Hematopoietic multipotent progenitor cell (in vitro differentiated cells): Measurements from ENCODE around the gene NVL. TPM values are rescaled to one million over a fixed set of nuclear protein-coding genes. Genes with fewer than 3 reads are reported as not detected.
A peak's percentile ranks its signal among the peaks of the same experiment; 100 is the strongest.

Experiments used
- DNase-seq, 3 donors: peaks; one replicate each; pipeline ENCODE4 v3.0.0-alpha.2; 2011 to 2015; ENCODE audit warnings: low read depth in 2 of 3, low spot score in 2 of 3
- total RNA-seq: library from RNA; depleted of rRNA; stranded (reverse); fragments of >200 nt; gene quantifications from one replicate; pipeline ENCODE4 v1.2.3, GENCODE V29; 2012

NVL gene
- total RNA-seq, 1 donor, result 10.2 TPM

DNA sequence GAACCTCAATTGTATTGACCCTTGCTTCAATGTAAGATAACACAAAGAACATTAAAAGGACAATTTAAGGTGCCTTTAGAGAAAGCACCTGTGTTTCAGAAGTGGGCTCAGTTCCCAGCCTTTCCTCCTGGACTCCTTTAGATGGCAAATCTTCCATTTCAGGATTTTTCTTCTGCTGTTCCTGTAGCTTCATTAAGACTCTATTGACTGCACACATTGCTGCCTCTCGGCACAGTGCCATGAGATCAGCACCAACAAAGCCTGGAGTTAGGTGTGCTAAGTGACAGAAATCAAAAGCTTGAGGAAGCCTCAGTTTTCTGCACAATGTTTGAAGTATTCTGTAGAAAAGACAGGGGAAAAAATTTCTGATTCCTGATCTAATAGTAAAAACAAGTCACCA, 40.6 kb downstream of the NVL start:
- DNase-seq, result no peak

DNA sequence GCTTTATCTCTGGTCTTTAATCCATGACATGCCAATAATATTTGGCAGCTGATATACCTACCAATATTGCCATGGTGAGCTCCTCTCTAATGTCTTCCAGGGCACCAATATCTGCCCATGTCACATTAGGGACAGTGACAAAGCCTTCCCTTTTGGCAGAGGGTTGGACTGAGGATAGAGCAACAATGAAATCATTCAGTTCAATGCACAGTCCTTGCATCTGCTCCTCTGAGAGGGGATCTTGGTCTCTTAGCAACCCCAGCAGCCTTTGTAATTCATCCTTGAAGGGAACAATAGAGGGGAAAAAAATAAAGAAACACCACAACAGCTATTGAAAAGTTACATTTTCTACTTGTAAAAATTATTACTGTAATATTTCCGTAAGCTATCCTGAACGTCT, 42.3 kb downstream of the NVL start:
- DNase-seq, result no peak

DNA sequence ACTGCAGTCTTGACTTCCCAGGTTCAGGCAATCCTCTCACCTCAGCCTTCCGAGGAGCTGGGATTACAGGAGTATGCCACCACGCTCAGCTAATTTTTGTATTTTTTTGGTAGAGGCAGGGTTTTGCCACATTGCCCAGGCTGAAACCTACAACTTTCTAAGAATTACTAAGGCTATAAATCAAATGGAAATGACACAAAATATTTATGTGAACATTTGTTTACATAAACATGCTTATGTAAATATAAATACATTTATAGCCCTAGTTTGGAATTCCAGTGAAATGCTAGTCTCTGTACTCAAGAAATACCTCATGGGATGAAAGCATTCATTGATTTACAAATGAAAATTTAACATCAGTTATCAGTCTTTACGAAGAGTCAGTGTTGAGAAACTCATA, 47.8 kb downstream of the NVL start:
- no peak for DNase-seq

DNA sequence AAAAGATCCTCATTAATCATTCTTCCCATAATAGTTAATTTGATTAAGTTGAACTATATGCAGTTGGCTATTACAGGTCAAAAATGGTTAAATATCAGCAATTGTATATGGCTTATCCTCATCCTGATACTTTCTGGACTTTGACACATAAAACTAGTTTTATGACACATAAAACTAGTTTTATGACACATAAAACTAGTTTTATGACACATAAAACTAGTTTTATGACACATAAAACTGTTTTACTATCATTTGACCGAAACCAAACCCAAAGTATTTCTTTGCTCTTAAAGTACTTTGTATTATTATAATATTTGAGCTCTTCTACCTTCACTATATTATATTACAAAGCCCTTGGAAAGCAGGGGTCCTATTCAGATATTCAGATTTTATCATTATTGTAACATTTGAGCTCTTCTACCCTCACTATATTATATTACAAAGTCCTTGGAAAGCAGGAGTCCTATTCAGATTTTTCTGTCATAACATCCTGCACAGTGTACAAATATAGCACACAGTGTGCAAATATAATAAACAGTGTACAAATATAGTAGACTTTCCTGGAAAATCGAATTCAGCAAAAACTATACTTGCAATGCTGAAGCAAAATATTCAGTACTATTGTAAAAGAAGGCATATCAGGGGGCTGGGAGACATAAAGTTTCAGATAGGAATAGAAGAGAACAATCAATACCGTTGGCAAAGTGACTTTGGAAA, 53.0 kb downstream of the NVL start:
- no peak for DNase-seq

DNA sequence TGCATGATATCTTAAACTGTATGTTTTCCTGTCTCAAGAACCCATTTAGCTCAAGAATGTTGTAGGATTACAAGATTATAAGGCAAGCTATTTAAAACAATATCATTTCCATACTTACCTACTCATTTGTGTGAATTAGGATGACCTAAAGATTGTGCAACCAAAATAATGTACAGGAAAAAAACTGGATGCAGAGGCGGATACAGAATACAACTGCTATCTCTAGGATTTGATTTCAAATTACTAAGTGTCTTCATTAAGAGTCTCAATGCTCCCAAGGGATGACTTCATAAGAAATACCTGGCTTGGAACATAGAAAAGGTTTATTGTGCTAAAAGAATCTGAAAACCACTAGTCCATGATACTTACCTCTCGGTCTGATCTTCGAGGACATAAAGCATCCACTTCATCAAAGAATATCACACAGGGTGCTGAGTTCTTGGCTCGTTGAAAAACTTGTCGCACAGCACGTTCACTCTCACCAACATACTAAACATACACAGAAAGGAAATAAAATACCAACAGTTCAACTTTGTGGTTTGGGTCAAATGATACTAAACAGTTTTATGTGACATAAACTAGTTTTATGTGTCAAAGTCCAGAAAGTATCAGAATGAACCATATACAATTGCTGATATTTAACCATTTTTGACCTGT, 54.9 kb downstream of the NVL start:
- no peak for DNase-seq

DNA sequence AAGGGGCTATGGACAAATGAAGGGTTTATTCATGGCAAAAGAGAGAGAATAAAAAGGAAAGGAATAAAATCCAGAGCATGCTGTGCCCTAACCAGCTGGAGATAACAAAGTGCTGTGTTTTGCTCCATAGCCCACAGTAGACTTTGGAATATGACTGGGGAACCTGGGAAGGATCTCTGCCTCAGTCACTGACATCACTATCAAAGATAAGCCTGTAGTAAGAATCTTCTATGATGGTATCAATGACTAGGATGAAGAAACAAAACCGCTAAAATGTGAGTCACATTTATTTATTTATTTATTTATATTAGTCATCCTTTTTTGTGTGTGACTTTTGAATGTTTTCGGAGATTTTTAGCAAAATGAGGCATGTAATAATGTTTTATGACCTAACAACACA, 56.3 kb downstream of the NVL start:
- DNase-seq, result no peak

DNA sequence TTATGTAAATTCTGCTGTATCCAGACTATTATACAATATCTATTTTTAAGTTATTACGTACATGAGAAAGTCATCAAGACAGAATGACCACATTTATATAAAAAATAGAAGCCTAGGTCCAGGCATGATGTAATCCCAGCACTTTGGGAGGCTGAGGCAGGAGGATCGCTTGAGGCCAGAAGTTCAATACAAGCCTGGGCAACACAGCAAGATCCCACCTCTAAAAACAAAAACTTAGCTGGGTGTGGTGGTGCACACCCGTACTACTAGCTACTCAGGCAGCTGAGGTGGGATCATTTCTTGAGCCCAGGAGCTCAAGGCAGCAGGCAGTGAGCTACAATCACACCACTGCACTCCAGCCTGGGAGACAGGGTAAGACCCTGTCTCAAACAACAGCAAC, 58.9 kb downstream of the NVL start:
- no peak for DNase-seq

DNA sequence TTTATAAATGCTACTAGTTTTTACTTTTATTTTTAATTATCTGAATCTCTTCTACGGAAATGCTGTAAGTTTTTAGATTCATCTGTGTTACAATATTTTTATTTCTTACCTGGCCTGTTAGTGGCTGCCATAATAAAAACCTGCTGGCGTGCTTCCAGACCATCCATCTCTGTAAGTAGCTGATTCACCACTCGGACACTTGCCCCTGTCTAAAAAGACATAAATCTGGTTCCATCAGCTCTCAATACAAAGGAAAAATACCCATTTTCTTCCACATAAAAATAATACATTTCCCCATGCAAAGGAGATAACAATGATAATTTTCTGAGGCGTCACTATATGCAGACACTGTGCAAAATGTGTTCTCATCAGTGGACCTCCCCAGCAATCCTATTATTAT, 62.0 kb downstream of the NVL start:
- no peak for DNase-seq

DNA sequence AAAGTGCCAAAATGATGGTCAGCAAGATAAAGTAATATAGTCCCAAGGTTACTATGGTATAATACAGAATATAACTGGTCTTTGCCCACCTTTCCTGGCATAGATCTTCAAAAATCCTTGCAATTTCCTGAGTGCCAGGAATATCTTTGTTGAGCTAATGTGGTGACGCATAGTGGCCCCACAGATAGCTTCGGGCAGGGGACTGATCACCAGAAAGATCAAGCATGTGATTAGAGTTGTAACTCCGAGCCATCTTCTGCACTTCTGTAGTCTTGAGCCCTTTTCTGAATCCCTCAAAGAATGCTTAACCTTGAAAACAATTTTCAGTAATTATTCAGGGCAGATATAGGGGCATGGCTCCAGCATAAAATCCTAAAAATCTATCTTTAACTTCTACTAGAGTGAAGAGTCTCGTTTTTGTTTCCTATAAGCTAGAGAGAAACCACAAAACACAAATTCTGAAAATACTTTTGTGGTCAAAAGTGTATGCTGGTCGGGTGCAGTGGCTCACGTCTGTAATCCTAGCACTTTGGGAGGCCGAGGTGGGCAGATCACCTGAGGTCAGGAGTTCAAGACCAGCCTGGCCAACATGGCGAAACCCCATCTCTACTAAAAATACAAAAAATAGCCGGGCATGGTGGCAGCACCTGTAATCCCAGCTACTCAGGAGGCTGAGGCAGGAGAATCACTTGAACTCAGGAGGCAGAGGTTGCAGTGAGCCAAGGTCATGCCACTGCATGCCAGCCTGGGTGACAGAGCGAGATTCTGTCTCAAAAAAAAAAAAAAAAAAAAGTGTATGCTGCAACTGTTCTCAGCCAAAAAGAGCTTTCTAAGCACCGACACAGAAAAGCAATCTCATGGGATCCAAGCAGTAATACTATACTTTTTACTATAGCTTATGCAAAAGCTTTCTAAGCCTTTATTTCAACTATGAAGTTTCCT, 62.8 kb downstream of the NVL start:
- no peak for DNase-seq

DNA sequence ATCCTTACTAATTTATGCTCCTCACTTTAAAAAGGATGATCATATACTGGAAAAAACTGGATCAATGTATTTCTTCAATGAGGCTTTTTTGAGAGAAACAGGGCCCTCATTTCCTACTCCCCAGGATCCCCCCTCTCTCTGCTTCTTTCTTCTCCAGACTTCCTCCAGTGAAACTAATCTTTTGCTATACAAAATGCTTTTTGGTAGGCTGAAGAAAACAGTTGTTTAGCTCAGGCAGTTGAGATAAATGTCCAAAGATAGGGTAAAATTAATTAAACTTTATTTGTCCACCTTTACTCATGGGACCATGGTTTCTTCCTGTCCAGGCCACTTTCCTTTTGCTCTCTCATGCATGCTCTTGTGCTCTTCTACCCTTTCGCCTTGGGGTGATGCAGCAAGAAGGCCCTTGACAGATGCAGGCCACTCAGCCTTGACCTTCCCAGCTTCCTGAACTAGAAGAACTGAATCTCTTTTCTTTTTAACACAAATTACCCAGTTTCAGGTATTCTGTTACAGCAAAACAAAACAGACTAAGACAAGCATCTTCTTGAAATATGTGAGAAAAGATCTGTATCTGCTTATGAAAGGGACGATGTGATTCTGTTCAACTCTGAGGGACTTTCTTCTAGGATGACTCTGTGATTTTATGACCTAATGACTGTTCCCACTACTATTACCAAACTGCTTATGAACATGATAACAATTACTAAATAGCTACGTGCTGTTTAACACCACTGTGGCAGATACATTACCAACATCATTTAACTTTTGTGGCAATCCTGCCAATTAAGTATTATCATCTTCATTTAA, 63.7 kb downstream of the NVL start:
- DNase-seq, result no peak

DNA sequence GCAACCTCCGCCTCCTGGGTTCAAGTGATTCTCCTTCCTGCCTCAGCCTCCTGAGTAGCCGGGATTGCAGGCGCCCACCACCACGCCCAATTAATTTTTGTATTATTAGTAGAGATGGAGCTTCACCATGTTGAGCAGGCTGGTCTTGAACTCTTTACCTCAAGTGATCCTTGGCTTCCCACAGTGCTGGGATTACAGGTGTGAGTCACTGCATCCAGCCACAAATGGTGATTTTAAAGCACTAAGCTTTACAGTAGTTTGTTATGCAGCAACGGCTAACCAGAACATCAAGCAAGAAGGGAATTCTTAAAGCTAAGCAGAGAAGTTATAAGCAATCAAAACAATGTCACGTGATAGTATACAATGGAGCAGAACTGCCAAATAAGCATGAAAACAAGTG, 65.7 kb downstream of the NVL start:
- no peak for DNase-seq

DNA sequence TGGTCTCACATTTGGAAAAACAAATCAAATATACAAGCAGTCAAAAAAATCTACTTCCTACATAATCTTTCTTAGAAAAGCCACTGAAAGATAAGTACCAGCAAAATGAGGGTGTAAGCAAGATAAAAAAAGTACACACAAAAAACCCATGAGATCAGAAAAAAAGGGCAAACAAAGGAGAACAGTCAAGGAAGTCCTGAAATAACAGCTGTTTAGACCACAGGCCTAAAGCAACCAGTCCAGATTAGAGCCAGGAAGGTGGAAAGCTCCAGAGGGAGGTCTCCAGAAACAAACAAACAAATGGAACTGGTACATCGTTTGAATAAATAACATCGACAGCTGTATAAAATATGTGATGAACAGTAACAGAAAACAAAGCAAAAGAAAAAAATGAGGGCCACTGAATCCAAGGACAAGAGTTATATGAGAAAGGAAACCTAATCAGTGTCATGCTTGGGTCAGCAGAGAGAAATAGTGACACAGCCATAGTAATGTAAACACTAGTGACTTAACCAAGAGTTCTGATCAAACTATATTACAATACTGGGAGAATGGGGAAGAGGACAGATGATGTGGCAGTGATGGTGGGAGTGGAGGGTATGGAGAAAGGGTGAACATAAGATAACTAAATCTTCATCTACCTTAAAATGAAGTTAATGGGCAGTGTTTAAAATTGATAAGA, 67.5 kb downstream of the NVL start:
- no peak for DNase-seq

DNA sequence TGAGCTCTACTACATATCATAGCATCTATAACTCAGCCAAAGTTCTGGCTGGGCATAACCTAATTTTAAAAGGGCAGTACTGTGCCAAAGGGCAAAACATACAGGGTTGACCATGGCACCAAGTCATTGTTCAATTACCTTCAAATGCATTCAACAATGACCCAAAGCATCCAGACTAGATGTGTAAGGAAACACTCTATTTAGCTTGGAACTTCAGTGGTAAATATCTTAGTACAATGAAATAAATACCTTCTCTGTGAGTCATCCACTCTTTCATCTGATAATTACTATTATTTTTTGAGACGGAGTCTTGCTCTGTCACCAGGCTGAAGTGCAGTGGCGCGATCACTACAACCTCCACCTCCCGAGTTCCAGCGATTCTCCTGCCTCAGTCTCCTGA, 70.0 kb downstream of the NVL start:
- DNase-seq, result no peak

DNA sequence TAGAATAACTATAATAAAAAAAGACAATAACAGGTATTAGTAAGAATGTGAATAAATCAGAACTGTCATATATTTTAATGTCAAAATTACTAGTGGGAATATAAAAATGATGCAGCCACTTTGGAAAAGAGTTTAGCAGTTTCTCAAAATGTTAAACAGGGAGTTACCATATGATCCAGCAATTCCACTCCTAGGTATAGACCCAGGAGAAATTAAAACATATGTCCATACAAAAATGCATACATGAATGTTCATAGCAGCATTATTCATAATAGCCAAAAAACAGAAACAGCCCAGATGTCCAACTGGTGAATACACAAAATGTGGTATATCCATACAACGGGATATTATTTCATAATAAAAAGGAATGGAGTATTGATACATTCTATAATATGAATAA, 71.6 kb downstream of the NVL start:
- DNase-seq, result no peak

DNA sequence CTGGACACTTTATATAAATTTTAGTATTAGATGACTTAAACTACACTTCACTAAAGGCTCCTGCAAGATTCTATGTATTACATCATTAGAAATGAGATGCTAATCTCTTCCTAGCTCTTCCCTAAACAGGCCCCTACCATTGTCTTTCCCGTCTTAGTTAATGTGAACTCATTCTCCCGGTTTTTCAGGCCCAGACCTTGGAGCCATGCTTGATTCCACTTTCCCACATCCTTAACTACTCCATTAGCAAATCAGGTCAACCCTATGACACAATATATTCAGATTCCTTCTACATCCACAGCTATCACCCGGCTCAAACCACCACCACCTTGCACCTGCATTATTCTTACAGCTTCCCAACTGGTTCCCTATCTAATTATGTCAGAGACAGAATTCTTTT, 73.3 kb downstream of the NVL start:
- no peak for DNase-seq

DNA sequence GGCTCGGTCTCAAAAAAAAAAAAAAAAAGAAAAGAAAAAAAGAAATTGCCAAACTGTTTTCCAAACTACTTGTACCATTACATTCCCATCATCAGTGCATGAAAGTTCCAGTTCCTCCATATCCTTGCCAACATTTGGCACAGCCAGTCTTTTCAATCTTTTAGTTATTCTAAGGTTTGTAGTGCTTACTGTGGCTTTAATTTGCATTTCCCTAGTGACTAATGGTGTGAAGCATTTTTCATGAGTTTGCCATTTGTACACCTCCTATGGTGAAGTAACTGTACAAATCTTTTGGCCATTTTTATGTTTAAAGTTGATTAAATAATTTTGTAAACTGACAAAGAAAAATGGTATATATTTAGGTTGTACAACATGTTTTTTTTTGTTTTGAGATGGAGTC, 76.3 kb downstream of the NVL start:
- DNase-seq, result no peak

DNA sequence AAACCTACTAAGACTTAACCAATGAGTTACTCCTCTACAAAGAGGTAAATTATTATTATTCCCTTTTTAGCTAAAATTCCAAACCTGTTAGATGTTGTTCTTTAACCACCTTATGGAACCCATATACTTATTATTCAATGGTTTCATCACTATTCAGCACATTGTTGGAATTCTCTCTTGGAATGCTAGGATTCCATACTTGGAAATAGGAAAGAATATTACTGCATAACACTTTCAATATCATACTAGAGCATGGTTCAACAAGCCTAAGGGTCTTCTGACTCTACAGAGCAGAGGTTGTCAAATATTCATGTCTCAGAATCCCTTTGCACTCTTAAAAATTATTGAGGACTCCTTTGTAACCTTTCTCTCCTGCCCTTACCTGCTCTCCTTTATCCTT, 77.5 kb downstream of the NVL start:
- DNase-seq, result no peak

DNA sequence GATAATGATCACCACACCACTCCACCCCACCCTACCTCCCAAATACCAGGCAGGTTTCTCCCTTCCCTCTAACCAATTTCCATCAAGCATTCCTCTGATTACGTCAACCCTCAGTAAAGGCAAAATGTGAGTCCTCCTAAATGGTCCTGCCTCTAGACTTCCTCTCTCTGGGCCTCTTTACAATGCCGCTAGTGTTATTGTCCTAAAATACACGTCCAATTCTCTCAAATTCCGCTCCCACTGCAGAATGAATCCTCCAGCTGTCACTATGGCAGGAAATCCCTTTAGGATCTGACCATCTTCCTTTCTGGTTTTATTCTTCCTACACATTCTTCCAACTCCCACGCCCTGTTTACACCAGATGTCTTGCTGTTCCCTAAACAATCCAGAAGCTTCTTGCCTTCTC, 78.2 kb downstream of the NVL start:
- DNase-seq, result no peak

DNA sequence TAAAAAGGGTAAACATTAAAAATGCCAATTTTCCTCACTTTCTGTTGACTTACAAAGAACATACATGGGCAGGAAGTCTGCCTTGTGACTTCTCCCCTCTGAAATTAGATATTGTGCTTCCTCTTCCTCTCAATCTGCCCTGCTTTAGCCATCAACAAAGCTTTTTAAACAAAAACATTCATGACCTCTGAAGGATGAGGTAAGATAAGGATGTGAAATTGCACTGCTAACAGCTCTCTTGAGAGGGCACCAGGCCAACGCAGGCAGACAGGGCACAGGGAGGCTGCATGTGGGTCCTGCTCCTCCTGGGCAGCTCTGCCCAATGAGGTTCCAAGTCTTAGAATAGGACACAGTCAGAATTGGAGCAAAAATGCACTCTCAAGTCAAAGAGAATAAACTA, 84.8 kb downstream of the NVL start:
- DNase-seq, result peak in 2 of 3 donors; percentile 28 to 61

DNA sequence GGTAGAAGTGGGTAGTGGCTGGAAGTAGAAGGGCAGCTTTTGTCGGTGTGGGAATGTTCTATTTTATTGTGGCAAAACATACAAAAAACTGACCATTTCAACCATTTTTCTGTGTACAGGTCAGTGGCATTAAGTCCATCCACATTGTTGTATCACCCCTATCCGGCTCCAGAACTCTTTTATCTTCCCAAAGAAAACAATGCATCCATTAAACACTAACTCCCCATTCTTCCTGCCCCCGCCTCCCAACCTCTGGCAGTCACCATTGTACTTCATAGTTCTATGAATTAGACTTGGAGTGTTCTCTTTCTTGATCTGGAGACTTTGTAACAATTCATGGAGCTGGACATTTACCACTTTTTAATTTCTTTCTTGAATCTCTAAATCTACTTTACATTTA, 91.2 kb downstream of the NVL start:
- DNase-seq, result no peak
